ENCODE results near the gene STN1. TPM values are rescaled to one million over a fixed set of nuclear protein-coding genes. Genes with fewer than 3 reads are reported as not detected.

STN1 gene
- total RNA-seq, 1 donor from 2014 or later, result 33.0 TPM

DNA sequence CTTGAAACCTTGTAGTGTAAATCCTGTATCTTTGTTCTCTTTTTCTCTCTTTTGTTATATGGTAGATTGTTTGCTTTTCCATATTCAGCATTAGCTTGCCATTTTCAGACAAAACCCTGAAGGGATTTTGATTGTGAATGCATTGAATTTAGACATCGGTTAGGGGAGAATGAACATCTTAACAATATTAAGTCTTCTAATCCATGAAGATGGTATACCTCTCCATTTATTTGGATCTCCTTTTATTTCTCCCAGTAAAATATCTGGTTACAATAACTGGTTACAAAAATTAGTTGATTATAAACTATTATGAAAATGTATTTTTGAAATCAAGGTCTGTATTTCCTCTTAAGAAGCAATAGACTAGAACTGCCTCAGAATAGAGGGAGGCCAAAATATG is 36.6 kb upstream of the STN1 start:
- H3K27ac Mint-ChIP-seq, result no peak overlapping the region
- no peak for DNase-seq (ENCODE audit: extremely low spot score, unreplicated experiment)

DNA sequence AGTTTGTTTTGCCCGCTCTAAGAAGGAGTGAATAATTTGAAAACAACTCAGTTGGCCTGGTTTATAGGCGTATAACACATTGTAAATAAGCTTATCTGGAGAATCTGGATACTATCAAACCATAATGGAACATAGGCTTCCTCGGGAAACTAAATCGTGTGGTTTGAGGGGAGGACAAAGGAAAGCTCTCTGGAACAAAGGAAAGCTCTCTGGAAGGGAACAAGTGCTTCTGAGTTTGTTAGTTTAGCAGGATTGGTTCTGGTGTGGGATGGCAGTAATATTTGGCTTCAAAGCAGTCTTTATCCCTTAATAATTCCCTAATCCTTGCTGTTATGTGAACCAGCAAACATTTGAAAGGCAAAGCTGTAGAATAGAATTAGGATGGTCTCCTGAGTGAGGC is 34.0 kb upstream of the STN1 start:
- peaks cover 11% of the 10 kb centered on the region for H3K4me1 Mint-ChIP-seq (ENCODE audit: unreplicated experiment)
- H3K9me3 Mint-ChIP-seq, result peaks cover 13% of the 10 kb centered on the region
- no peak overlapping the region for H3K4me3 Mint-ChIP-seq
- peaks cover 3% of the 10 kb centered on the region for H3K27me3 Mint-ChIP-seq
- H3K36me3 Mint-ChIP-seq, result peaks cover 3% of the 10 kb centered on the region
- H3K27ac Mint-ChIP-seq, result no peak overlapping the region
- DNase-seq (ENCODE audit: extremely low spot score, unreplicated experiment), result no peak
- TF ChIP-seq, protein P1, sequence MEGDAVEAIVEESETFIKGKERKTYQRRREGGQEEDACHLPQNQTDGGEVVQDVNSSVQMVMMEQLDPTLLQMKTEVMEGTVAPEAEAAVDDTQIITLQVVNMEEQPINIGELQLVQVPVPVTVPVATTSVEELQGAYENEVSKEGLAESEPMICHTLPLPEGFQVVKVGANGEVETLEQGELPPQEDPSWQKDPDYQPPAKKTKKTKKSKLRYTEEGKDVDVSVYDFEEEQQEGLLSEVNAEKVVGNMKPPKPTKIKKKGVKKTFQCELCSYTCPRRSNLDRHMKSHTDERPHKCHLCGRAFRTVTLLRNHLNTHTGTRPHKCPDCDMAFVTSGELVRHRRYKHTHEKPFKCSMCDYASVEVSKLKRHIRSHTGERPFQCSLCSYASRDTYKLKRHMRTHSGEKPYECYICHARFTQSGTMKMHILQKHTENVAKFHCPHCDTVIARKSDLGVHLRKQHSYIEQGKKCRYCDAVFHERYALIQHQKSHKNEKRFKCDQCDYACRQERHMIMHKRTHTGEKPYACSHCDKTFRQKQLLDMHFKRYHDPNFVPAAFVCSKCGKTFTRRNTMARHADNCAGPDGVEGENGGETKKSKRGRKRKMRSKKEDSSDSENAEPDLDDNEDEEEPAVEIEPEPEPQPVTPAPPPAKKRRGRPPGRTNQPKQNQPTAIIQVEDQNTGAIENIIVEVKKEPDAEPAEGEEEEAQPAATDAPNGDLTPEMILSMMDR (conservative IDR thresholded peaks at IDR 0.05), result no peak

More for the DNA sequence above, 36.6 kb upstream of the STN1 start:
- peaks cover 3% of the 10 kb centered on the region for H3K27me3 Mint-ChIP-seq
- peaks cover 9% of the 10 kb centered on the region for H3K9me3 Mint-ChIP-seq
- TF ChIP-seq, protein P1 (conservative IDR thresholded peaks at IDR 0.05), result no peak
- H3K4me1 Mint-ChIP-seq (ENCODE audit: unreplicated experiment), result peaks cover 3% of the 10 kb centered on the region
- H3K4me3 Mint-ChIP-seq, result no peak overlapping the region
- H3K36me3 Mint-ChIP-seq, result peaks cover 3% of the 10 kb centered on the region

DNA sequence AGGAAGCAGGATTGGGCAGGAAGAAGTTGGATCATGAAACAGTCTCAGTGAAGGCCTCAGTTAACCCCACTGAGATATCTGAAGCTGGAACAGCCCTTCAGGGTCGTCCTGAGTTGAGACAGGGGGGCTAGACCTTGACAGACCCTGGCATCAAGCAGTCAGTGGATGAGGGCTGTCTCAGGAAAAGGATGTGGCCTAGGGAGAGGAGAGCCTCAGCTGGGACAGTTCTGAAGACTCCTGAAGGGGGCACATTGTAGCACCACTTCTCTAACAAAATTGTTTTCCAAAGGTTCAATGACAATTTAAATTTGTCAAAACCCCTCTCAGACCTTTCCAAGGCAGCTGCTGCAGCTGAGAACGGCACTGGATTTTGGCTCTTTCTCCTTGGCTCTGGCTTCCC is 33.2 kb upstream of the STN1 start:
- H3K27ac Mint-ChIP-seq, result no peak overlapping the region
- H3K27me3 Mint-ChIP-seq, result peaks cover 3% of the 10 kb centered on the region
- H3K4me3 Mint-ChIP-seq, result no peak overlapping the region
- peaks cover 11% of the 10 kb centered on the region for H3K4me1 Mint-ChIP-seq (ENCODE audit: unreplicated experiment)
- H3K9me3 Mint-ChIP-seq, result peaks cover 13% of the 10 kb centered on the region
- peaks cover 3% of the 10 kb centered on the region for H3K36me3 Mint-ChIP-seq
- TF ChIP-seq, protein P1 (conservative IDR thresholded peaks at IDR 0.05), result no peak
- DNase-seq (ENCODE audit: extremely low spot score, unreplicated experiment), result no peak

DNA sequence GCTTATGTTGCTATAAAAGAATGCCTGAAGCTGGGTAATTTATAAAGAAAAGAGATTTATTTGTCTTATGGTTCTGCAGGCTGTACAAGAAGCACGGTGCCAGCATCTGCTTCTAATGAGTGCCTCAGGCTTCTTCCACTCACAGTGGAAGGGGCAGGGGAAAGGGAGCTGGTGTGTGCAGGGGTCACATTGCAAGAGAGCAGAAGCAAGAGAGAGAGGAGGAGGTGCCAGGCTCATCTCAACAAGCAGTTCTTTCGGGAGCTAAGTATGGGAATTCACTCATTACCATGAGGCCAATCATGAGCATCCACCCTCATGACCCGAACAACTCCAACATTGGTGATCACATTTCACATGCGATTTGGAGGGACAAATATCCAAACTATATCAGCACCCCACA is 31.7 kb upstream of the STN1 start:
- H3K9me3 Mint-ChIP-seq, result peaks cover 13% of the 10 kb centered on the region
- no peak overlapping the region for H3K27ac Mint-ChIP-seq
- H3K36me3 Mint-ChIP-seq, result peaks cover 3% of the 10 kb centered on the region
- no peak overlapping the region for H3K4me3 Mint-ChIP-seq
- peaks cover 11% of the 10 kb centered on the region for H3K4me1 Mint-ChIP-seq (ENCODE audit: unreplicated experiment)
- TF ChIP-seq, protein P1 (conservative IDR thresholded peaks at IDR 0.05), result no peak
- no peak for DNase-seq (ENCODE audit: extremely low spot score, unreplicated experiment)
- H3K27me3 Mint-ChIP-seq, result peaks cover 3% of the 10 kb centered on the region

DNA sequence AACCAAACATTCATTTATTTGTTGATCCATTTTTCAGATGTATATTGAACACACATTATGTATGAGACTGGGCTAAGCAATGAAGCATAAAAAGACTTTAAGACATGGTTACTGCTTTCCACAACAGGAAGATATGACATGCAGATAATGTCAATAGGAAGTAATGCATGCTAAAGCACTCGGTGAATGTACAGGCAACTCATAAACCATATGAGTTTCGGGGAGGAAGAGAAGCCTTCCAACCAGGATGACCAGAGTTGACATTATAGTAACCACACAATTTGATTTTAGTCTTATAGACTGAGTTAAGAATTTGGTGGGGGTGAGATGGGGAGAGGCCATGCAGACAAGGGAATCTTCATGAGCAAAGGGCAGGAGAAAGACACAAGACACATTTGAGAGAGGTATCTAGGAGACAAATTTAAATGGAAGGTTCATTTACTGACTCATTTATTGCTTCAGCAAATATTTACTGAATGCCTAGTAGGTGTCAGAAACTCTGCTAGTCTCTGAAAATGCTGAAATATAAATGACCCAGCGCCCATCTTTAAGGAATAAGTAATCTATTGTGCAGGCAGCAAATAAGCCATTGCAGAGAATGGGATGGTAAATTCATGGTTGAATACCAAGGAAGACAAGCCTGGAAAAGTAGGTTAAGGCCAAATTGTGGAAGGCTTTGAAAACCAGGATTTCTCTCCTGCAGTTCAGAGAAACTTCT is 30.0 kb upstream of the STN1 start:
- TF ChIP-seq, protein P1 (conservative IDR thresholded peaks at IDR 0.05), result no peak
- no peak for DNase-seq (ENCODE audit: extremely low spot score, unreplicated experiment)
- H3K36me3 Mint-ChIP-seq, result no peaks in the 10 kb centered on the region
- no peak overlapping the region for H3K4me3 Mint-ChIP-seq
- H3K27ac Mint-ChIP-seq, result no peak overlapping the region
- H3K9me3 Mint-ChIP-seq, result peaks cover 7% of the 10 kb centered on the region
- peaks cover 3% of the 10 kb centered on the region for H3K27me3 Mint-ChIP-seq
- H3K4me1 Mint-ChIP-seq (ENCODE audit: unreplicated experiment), result peaks cover 11% of the 10 kb centered on the region
